ENCODE data around the gene CSGALNACT2. TPM values are rescaled to one million over a fixed set of nuclear protein-coding genes. Genes with fewer than 3 reads are reported as not detected.

The CSGALNACT2 gene
- total RNA-seq, 1 experiment from 2014 or later = 5.1 TPM

- H3K27ac Mint-ChIP-seq = no peak overlapping the region
- H3K27me3 Mint-ChIP-seq (ENCODE audit: low read depth) = no peaks in the 10 kb centered on the region
- H3K4me3 Mint-ChIP-seq = peak overlapping the region; percentile 75
- TF ChIP-seq SP1 (CRISPR knock-in tag; conservative IDR thresholded peaks at IDR 0.05) = peak; percentile 59
- peak; percentile 98 for TF ChIP-seq ZNF121 (CRISPR knock-in tag; IDR thresholded peaks at IDR 0.05)
- no peak for TF ChIP-seq ZNF512 (CRISPR knock-in tag; IDR thresholded peaks at IDR 0.05; ENCODE audit: borderline replicate concordance)
- 0 out of 2 replicates have a peak, but pooled peaks cover 4% of the 10 kb centered on the region for H3K4me1 Mint-ChIP-seq
- no peaks in the 10 kb centered on the region for H3K9me3 Mint-ChIP-seq
- ChIA-PET CTCF (interaction anchor here (0.6 to 5.1 kb wide), 60 partner anchors 10 to 1750 kb away, joined by 3 to 94 read pairs (median 4); partner anchors contain the start of genes CSGALNACT2, HNRNPF, RASGEF1A and ZNF487), POLR2A (interaction anchor here (0.5 to 0.9 kb wide), 3 partner anchors 32 to 233 kb away, joined by 3 to 7 read pairs (median 4); partner anchors contain the start of gene HNRNPF)
- ATAC-seq = peak; percentile 75
- peaks cover 17% of the 10 kb centered on the region for H3K36me3 Mint-ChIP-seq
- peak; percentile 98 for DNase-seq (ENCODE audit: low spot score)
Measured at GRCh38 chr10:43202657-43203447, 64.6 kb downstream of the CSGALNACT2 start.

- Mint-ChIP-seq H3K4me1 (0 out of 2 replicates have a peak, but pooled peaks cover 4% of the 10 kb centered on the region), H3K9me3 (no peaks in the 10 kb centered on the region), H3K36me3 (peaks cover 11% of the 10 kb centered on the region), H3K27me3 (ENCODE audit: low read depth) (no peaks in the 10 kb centered on the region), H3K4me3 (peak overlapping the region; percentile 74), H3K27ac (no peak overlapping the region)
- ATAC-seq = peak; percentile 42
- POLR2A ChIA-PET = interaction anchor here (0.8 to 0.9 kb wide), 3 partner anchors 33 to 249 kb away, joined by 3 to 4 read pairs (median 3); partner anchors contain the start of gene HNRNPF
- DNase-seq (ENCODE audit: low spot score) = peak; percentile 85
- CTCF ChIA-PET = interaction anchor here (0.6 to 5.1 kb wide), 34 partner anchors 10 to 1426 kb away, joined by 3 to 94 read pairs (median 6); partner anchors contain the start of genes CSGALNACT2 and RASGEF1A
- TF ChIP-seq FOXP4 (CRISPR knock-in tag; IDR thresholded peaks at IDR 0.05) = peak; percentile 47; the same call in 1 of the 2 replicates
- TF ChIP-seq SMAD3 (CRISPR knock-in tag; IDR thresholded peaks at IDR 0.05; ENCODE audit: borderline replicate concordance) = 0 out of 2 replicates have a peak, but pooled peaks have one; percentile 46
- TF ChIP-seq ZNF232 (CRISPR knock-in tag; IDR thresholded peaks at IDR 0.05) = peak; percentile 64; the same call in 1 of the 2 replicates
- TF ChIP-seq NFYB (CRISPR knock-in tag; conservative IDR thresholded peaks at IDR 0.05; ENCODE audit: low read depth) = no peak
- TF ChIP-seq NFATC4 (CRISPR knock-in tag; IDR thresholded peaks at IDR 0.05) = no peak
- TF ChIP-seq SP1 (CRISPR knock-in tag; conservative IDR thresholded peaks at IDR 0.05) = peak; percentile 44
- peak; percentile 79 for TF ChIP-seq PRDM15 (CRISPR knock-in tag; IDR thresholded peaks at IDR 0.05)
Measured at GRCh38 chr10:43203448-43204041, 65.3 kb downstream of the CSGALNACT2 start.
